Heart left ventricle (tissue), 16 donors: ENCODE measurements around the gene COPZ1. TPM values are rescaled to one million over a fixed set of nuclear protein-coding genes. Genes with fewer than 3 reads are reported as not detected.

Source experiments
- ATAC-seq, 4 donors: fragments of 200-7000 bp; cut with Tn5 transposase; one replicate each; pipeline ENCODE4 v1.9.1; 2020 to 2022; ENCODE audit warnings: moderate library complexity in 4 of 4, mild to moderate bottlenecking in 3 of 4, moderate number of reproducible peaks in 1 of 4
- DNase-seq, 5 donors: peaks; one replicate each; pipeline ENCODE4 v3.0.0-alpha.2; 2020
- H3K27ac ChIP-seq, 12 donors: fragments of 200-600 bp; sonication (generic) in 4 of 12; one replicate each; pipeline versions ENCODE4 v1.5.0 to v1.8.0; 2016 to 2022; ENCODE audit warnings: mild to moderate bottlenecking in 2 of 12
- H3K27me3 ChIP-seq, 9 donors: fragments of 200-600 bp; sonication (generic) in 2 of 9; one replicate each; pipeline versions ENCODE4 v1.5.1 to v1.8.0; 2016 to 2022; ENCODE audit warnings: mild to moderate bottlenecking in 3 of 9
- H3K36me3 ChIP-seq, 9 donors: fragments of 200-600 bp; sonication (generic) in 2 of 9; one replicate each; pipeline versions ENCODE4 v1.5.0 to v1.8.0; 2018 to 2022; ENCODE audit warnings: mild to moderate bottlenecking in 2 of 9
- H3K4me1 ChIP-seq, 12 donors: fragments of 200-600 bp; sonication (generic) in 4 of 12; one replicate each; pipeline versions ENCODE4 v1.5.0 to v1.8.0; 2016 to 2022; ENCODE audit warnings: mild to moderate bottlenecking in 3 of 12
- H3K4me3 ChIP-seq, 12 donors: fragments of 200-600 bp; sonication (generic) in 4 of 12; one replicate each; pipeline versions ENCODE4 v1.5.0 to v1.8.0; 2017 to 2022; ENCODE audit warnings: mild to moderate bottlenecking in 9 of 12, moderate library complexity in 4 of 12
- H3K9me3 ChIP-seq, 12 donors: fragments of 200-600 bp; sonication (generic) in 4 of 12; one replicate each; pipeline versions ENCODE4 v1.5.0 to v1.8.0; 2016 to 2022; ENCODE audit warnings: mild to moderate bottlenecking in 1 of 12
- POLR2A ChIP-seq, 2 donors: fragments of 450-650 bp; IDR thresholded peaks; one replicate each; pipeline ENCODE4 v1.6.1; 2017; ENCODE audit warnings: antibody characterized with exemption in 2 of 2, mild to moderate bottlenecking in 2 of 2, moderate library complexity in 2 of 2
- WGBS, 4 donors: extraction: QIAGEN DNeasy Blood & Tissue Kit in 2 of 4; methylation state at CpG; one replicate each; pipeline versions ENCODE4 v1.1.5 to v1.1.7; 2013 to 2018; 5-methylcytosine and 5-hydroxymethylcytosine counted together
- intact Hi-C, 10 donors: fragments of 100-400 bp; cut with DNase I; formaldehyde crosslinking; loops; one replicate each; pipeline versions ENCODE4 v1.11.1 to v1.14.2; 2022
- polyA plus RNA-seq, 2 donors: library from polyadenylated mRNA; stranded (reverse); fragments of 200-250 nt; gene quantifications; one replicate each; pipeline ENCODE4 v1.2.3, GENCODE V29; 2013
- total RNA-seq, 9 donors: library from RNA; depleted of rRNA in 2 of 9; stranded (reverse); fragments of >200 nt in 2 of 9; fragmentation: NEBNext Ultra II Directional in 3 of 9; extraction: Animal tissue kit (Norgen Biotek cat#: 25700) in 3 of 9; gene quantifications; one replicate each; pipeline versions ENCODE4 v1.1.0 to v1.2.4, GENCODE V29; 2016 to 2023
- TF ChIP-seq, protein P1 (sequence below), 12 donors: fragments of 200-600 bp; sonication (generic) in 4 of 12; IDR thresholded peaks; one replicate each; pipeline versions ENCODE4 v1.5.0 to v1.8.0; 2018 to 2022; ENCODE audit warnings: antibody characterized with exemption in 12 of 12, mild to moderate bottlenecking in 5 of 12
- donor health status: ischemic (EF 13 %, LVEDD 7.1; RV severe dilation, severe dysfunction).
- donor health status: healthy with polysubstance abuse.
- donor health status: DM: no; HTN: yes; CAD: no.
- donor health status: DM: no; HTN: no; CAD: no.
- donor health status: ischemic (EF 25% LVEDD 6.9; RV normal size, moderate dysfunction).
- donor health status: ischemic (EF 25% LVEDD 5.7; RV mildly dilated, moderate dysfunction).
- donor health status: healthy.
- donor health status: DM: yes; HTN: yes; CAD: no.
- donor health status: ischemic (EF 35%, LVEDD 5.7; RV mildly dilated, moderate dysfunction).
- donor health status: nonischemic (EF 11% LVEDD 7.7; RV severe dilation, severe dysfunction).
- donor health status: DM: yes; HTN: yes; CAD: no.
- donor health status: PGD.
- donor health status: ischemic (EF 29% LVEDD 5.4; RV normal size, mild dysfunction).
- donor health status: nonischemic (EF 23%, LVEDD 6.1; RV moderate dilation, normal function).

Gene COPZ1
- total and polyA plus RNA-seq, 11 donors = 77.3 to 146 (median 125) TPM

- peaks cover 0 to 35% (median 9%) of the 10 kb centered on the region in 9 donors for H3K27me3 ChIP-seq
Observed at GRCh38 chr12:54300732-54301427, 24.1 kb upstream of the COPZ1 start, which contains the start of gene NFE2. TSS of gene NFE2 (minus strand) at chr12:54301015. CDS start at chr12:54295248, 5,767 bp downstream.

DNA sequence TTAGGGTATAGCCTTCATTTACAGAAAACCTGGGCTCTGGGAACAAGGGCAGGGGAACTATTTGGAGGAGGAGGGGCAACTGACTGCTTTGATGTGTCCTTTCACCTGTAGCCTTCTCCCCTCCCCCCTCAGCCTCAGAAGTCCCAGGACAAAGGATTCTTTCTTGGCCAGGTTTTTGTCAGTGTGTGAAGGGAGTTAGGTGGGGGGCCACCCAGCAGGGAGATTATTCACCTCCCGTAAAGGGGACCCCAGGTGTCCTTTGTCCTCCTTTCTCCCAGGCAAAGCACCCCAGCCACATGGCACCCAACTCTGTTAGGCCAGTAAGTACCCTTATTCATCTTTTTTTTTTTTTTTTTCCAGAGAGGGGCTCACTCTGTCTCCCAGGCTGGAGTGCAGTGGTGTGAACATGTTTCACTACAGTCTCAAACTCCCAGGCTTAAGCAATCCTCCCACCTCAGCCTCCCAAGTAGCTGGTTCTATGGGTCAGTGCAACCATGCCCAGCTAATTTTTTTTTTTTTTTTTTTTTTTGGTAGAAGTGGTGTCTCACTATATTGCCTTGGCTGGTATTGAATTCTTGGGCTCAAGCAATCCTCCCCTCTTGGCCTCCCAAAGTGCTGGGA, 23.4 kb upstream of the COPZ1 start:
- intact Hi-C loops = no loop called here
- 63 to 86% (median 70%) methylated on average over 1 of the region's 1 CpG for WGBS, 4 donors
- ATAC-seq = no peak
- Histone ChIP-seq H3K9me3 (no peaks in the 10 kb centered on the region), H3K4me1 (peaks cover 0 to 50% (median 5%) of the 10 kb centered on the region in 12 donors), H3K27ac (no peak overlapping the region), H3K36me3 (no peaks in the 10 kb centered on the region), H3K27me3 (peaks cover 0 to 35% (median 9%) of the 10 kb centered on the region in 9 donors), H3K4me3 (peak overlapping the region in 1 of 12 donors; percentile 49)
- no peak for DNase-seq
- no peak for TF ChIP-seq POLR2A (IDR thresholded peaks at IDR 0.05)
- TF ChIP-seq, protein P1, sequence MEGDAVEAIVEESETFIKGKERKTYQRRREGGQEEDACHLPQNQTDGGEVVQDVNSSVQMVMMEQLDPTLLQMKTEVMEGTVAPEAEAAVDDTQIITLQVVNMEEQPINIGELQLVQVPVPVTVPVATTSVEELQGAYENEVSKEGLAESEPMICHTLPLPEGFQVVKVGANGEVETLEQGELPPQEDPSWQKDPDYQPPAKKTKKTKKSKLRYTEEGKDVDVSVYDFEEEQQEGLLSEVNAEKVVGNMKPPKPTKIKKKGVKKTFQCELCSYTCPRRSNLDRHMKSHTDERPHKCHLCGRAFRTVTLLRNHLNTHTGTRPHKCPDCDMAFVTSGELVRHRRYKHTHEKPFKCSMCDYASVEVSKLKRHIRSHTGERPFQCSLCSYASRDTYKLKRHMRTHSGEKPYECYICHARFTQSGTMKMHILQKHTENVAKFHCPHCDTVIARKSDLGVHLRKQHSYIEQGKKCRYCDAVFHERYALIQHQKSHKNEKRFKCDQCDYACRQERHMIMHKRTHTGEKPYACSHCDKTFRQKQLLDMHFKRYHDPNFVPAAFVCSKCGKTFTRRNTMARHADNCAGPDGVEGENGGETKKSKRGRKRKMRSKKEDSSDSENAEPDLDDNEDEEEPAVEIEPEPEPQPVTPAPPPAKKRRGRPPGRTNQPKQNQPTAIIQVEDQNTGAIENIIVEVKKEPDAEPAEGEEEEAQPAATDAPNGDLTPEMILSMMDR (IDR thresholded peaks at IDR 0.05) = no peak

More at GRCh38 chr12:54300732-54301427, 24.1 kb upstream of the COPZ1 start, which contains the start of gene NFE2:
- H3K36me3 ChIP-seq = no peaks in the 10 kb centered on the region
- H3K4me1 ChIP-seq = peaks cover 0 to 53% (median 5%) of the 10 kb centered on the region in 12 donors
- peak within 1 kb of the TSS in 1 of 12 donors; percentile 27 for H3K27ac ChIP-seq
- DNase-seq (peak in 4 of 5 donors; percentile 39 to 72 (median 56)), ATAC-seq (peak; percentile 50 to 68 (median 62))
- 6 to 8% (median 6%) methylated on average over 21 to 26 of the region's 26 CpGs for WGBS, 4 donors
- H3K4me3 ChIP-seq = peak within 1 kb of the TSS in 8 of 12 donors; percentile 22 to 49 (median 34)
- intact Hi-C loops = no loop called here
- H3K9me3 ChIP-seq = no peaks in the 10 kb centered on the region
- TF ChIP-seq POLR2A (IDR thresholded peaks at IDR 0.05) = no peak
- TF ChIP-seq, protein P1 (IDR thresholded peaks at IDR 0.05) = no peak

DNA sequence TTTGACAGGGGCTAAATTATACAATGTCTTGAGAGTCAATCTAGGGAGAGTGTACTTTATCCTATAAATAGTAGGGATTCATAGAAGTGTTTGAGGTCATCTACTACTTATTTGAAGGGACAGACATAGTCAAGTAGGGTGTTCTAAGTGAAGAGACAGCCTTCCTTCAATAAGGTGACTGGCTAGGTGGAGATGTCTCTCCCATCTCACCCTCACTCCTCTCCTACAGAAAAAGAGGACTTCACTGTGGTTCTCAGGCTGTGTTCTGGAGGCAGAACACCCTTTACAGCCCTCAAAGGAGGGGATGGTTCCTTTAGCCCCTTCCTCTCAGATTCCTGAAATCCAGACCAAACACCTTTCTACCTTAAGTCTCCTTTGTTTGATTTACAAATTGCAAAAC, 21.3 kb upstream of the COPZ1 start:
- intact Hi-C loops = no loop called here
- H3K36me3 ChIP-seq = no peaks in the 10 kb centered on the region
- DNase-seq = no peak
- H3K27ac ChIP-seq = peak overlapping the region in 1 of 12 donors; percentile 2
- H3K9me3 ChIP-seq = no peaks in the 10 kb centered on the region
- no peak for ATAC-seq
- H3K4me3 ChIP-seq = no peak overlapping the region
- TF ChIP-seq, protein P1 (IDR thresholded peaks at IDR 0.05) = no peak
- no peak for TF ChIP-seq POLR2A (IDR thresholded peaks at IDR 0.05)
- peaks cover 0 to 32% (median 9%) of the 10 kb centered on the region in 9 donors for H3K27me3 ChIP-seq
- H3K4me1 ChIP-seq = peaks cover 0 to 53% (median 5%) of the 10 kb centered on the region in 12 donors

DNA sequence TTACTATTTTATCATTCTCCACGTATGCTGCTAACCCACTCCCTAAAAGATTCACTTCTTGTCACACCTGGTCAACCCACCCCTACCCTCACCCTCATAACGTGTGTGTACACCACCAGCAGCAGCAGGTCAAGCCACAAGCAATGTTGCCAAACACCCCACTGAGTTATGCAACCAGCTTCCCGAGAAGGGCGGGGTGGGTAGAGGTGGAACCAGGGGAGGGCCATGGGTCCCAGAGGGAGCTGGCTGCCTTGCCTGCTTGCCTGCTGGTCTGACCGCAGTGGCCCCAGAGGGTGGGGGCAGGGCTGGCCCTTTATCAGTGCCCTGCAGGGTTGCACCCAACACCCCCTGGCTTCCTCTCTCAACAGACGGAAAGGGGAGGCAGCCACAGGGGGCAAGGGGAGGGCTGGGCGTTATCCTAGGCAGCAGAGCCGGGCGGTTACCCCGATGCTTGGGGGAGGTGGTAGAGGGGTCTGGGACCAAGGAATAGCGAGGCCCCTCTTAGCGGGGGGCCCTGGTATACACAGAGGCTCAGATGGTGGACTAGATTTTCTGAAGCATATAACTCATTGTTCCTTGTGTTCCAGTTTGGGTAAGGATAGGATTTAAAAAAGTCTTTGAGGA, 20.6 kb upstream of the COPZ1 start:
- Histone ChIP-seq H3K36me3 (no peaks in the 10 kb centered on the region), H3K27ac (peak overlapping the region in 1 of 12 donors; percentile 46), H3K9me3 (no peaks in the 10 kb centered on the region), H3K4me3 (peak overlapping the region in 1 of 12 donors; percentile 23), H3K4me1 (peaks cover 0 to 49% (median 5%) of the 10 kb centered on the region in 12 donors), H3K27me3 (peaks cover 0 to 26% (median 9%) of the 10 kb centered on the region in 9 donors)
- intact Hi-C loops = no loop called here
- TF ChIP-seq, protein P1 (IDR thresholded peaks at IDR 0.05) = no peak
- TF ChIP-seq POLR2A (IDR thresholded peaks at IDR 0.05) = no peak
- 19 to 21% (median 20%) methylated on average over 7 to 12 of the region's 12 CpGs for WGBS, 4 donors
- ATAC-seq (peak; percentile 21 to 86 (median 74)), DNase-seq (peak; percentile 47 to 85 (median 74))
